ENCODE results near the gene AKAP11. TPM values are rescaled to one million over a fixed set of nuclear protein-coding genes. Genes with fewer than 3 reads are reported as not detected.

Gene AKAP11
- total and polyA plus RNA-seq, 9 of the 15 experiments (the other 6 are each of a cell fraction or from before 2014, with no cell fraction given): 2.2 to 31.3 (median 10.9) TPM

GRCh38 chr13:42225051-42225450 lies 46.9 kb upstream of the AKAP11 start (continued):
- TF ChIP-seq UBTF (IDR thresholded peaks at IDR 0.05; ENCODE audit: borderline replicate concordance in 1 of 2, low read depth in 2 of 2, low read length in 2 of 2): no peak
- TF ChIP-seq CCAR2 (IDR thresholded peaks at IDR 0.05; ENCODE audit: low read depth, low read length): no peak
- no peak for TF ChIP-seq RBM25 (IDR thresholded peaks at IDR 0.05; ENCODE audit: low read depth, low read length, severe bottlenecking)
- no peak for TF ChIP-seq ZBED1 (IDR thresholded peaks at IDR 0.05)
- TF ChIP-seq PHB (CRISPR knock-in tag; IDR thresholded peaks at IDR 0.05): no peak
- no peak for TF ChIP-seq NONO (IDR thresholded peaks at IDR 0.05; ENCODE audit: low read depth in 2 of 2, low read length in 1 of 2)
- TF ChIP-seq CBX8 (IDR thresholded peaks at IDR 0.05; ENCODE audit: borderline replicate concordance, extremely low read depth, low read depth, low read length, poor library complexity, severe bottlenecking): no peak
- 0 out of 2 replicates have a peak, but pooled peaks have one; percentile 30 for TF ChIP-seq ADNP (tag; IDR thresholded peaks at IDR 0.05)
- TF ChIP-seq TOE1 (IDR thresholded peaks at IDR 0.05; ENCODE audit: borderline replicate concordance): no peak
- no peak for TF ChIP-seq TOE1 (CRISPR knock-in tag; IDR thresholded peaks at IDR 0.05; ENCODE audit: borderline replicate concordance, low read depth)
- no peak for TF ChIP-seq HIVEP1 (CRISPR knock-in tag; IDR thresholded peaks at IDR 0.05)
- no peak for TF ChIP-seq GATAD2A (IDR thresholded peaks at IDR 0.05)
- no peak for TF ChIP-seq ZNF184 (CRISPR knock-in tag; IDR thresholded peaks at IDR 0.05)
- no peak for TF ChIP-seq BCL6 (CRISPR knock-in tag; IDR thresholded peaks at IDR 0.05)
- no peak for TF ChIP-seq ARID4B (CRISPR knock-in tag; IDR thresholded peaks at IDR 0.05)
- TF ChIP-seq ZHX1 (conservative IDR thresholded peaks at IDR 0.05; ENCODE audit: low read length): no peak
- no peak for TF ChIP-seq ZNF740 (CRISPR knock-in tag; IDR thresholded peaks at IDR 0.05)
- TF ChIP-seq ZNF740 (tag; IDR thresholded peaks at IDR 0.05): no peak
- TF ChIP-seq ZNF121 (CRISPR knock-in tag; conservative IDR thresholded peaks at IDR 0.05): peak; percentile 90

Measured in K562 (cell line).